ENCODE results near the gene CST6.

DNA sequence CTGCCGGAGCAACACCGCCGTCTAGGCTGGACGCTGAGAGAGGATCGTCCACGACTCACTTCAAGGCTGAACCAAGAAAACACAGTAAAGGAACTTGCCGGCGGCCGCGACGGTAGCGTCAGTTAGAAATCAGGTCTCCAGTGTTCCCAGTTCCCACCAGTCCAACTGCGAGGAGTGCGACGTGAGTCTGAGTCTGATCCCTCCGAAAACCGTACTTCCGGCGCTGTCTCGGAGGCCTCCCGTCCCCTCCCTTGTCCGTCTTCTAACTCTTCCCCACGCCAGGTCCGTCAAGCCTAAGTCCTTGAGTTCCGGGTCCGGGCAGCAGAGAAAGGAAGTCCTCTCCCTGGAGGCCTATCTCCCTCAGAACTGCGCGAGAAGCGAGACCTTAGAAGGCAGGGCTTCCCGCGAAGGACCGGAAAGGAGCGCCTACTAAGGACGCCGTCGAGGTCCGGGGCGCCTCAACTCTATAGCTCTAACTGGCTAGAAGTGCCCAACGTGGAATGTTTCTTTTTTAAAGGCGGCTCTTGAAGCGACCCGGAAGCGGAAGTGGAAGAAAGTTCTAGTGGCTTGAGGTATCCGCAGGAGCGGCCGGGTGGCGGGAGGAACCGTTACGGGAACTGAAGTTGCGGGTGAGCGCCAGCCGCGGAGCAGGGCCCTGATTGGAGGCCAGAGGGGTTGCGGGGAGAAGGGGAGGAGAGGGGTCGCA, 9.7 kb upstream of the CST6 start, which contains the start of the genes BANF1 and EIF1AD:
- peak; percentile 75; the same call in 1 of the 2 replicates for TF ChIP-seq MXI1 (IDR thresholded peaks at IDR 0.05; ENCODE audit: borderline replicate concordance, low read depth, low read length)
- TF ChIP-seq, protein P1, sequence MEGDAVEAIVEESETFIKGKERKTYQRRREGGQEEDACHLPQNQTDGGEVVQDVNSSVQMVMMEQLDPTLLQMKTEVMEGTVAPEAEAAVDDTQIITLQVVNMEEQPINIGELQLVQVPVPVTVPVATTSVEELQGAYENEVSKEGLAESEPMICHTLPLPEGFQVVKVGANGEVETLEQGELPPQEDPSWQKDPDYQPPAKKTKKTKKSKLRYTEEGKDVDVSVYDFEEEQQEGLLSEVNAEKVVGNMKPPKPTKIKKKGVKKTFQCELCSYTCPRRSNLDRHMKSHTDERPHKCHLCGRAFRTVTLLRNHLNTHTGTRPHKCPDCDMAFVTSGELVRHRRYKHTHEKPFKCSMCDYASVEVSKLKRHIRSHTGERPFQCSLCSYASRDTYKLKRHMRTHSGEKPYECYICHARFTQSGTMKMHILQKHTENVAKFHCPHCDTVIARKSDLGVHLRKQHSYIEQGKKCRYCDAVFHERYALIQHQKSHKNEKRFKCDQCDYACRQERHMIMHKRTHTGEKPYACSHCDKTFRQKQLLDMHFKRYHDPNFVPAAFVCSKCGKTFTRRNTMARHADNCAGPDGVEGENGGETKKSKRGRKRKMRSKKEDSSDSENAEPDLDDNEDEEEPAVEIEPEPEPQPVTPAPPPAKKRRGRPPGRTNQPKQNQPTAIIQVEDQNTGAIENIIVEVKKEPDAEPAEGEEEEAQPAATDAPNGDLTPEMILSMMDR (conservative IDR thresholded peaks at IDR 0.05; ENCODE audit: low read depth, low read length): no peak
- TF ChIP-seq MAZ (IDR thresholded peaks at IDR 0.05; ENCODE audit: borderline replicate concordance, low read depth, low read length): peak; percentile 98
- no peak for TF ChIP-seq NFE2L2 (IDR thresholded peaks at IDR 0.05; ENCODE audit: low read depth, low read length)
- TF ChIP-seq, protein P2, sequence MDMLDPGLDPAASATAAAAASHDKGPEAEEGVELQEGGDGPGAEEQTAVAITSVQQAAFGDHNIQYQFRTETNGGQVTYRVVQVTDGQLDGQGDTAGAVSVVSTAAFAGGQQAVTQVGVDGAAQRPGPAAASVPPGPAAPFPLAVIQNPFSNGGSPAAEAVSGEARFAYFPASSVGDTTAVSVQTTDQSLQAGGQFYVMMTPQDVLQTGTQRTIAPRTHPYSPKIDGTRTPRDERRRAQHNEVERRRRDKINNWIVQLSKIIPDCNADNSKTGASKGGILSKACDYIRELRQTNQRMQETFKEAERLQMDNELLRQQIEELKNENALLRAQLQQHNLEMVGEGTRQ (IDR thresholded peaks at IDR 0.05; ENCODE audit: low read depth, low read length): 0 out of 2 replicates have a peak, but pooled peaks have one; percentile 8
- TF ChIP-seq POLR2A (IDR thresholded peaks at IDR 0.05; ENCODE audit: low read depth, low read length): peak; percentile 79
- TF ChIP-seq RCOR1 (IDR thresholded peaks at IDR 0.05; ENCODE audit: insufficient replicate concordance, low read length): no peak

Data from IMR-90 (cell line).